GM19023 (cell line): ENCODE measurements around the gene OR5J2.
"Not testable (repeated sequence)": the region's sequence is repeated elsewhere in the genome, so short reads cannot be mapped to it uniquely, and the experiment has no call there.

Source experiments
- ATAC-seq: cut with Tn5 transposase; IDR thresholded peaks from one replicate; pipeline ENCODE4 v1.9.1; 2021; ENCODE audit warnings: mild to moderate bottlenecking, moderate library complexity; ENCODE audit not compliant: unreplicated experiment

The OR5J2 gene

GRCh38 chr11:56176318-56176717 is at the start of gene OR5J2:
Gene OR5J2, plus strand, starts transcription at chr11:56176618. Its CDS starts 0 bp downstream, at chr11:56176618.
- no peak for ATAC-seq

GRCh38 chr11:56140151-56140661 is 36.2 kb upstream of the OR5J2 start, which contains the start of gene OR8J3:
Gene OR8J3, minus strand, starts transcription at chr11:56140201. Its CDS starts 2,483 bp downstream, at chr11:56137718.
- ATAC-seq, result no peak

- ATAC-seq, result not testable (repeated sequence)
Observed at GRCh38 chr11:56143681-56144080, 32.7 kb upstream of the OR5J2 start.

DNA sequence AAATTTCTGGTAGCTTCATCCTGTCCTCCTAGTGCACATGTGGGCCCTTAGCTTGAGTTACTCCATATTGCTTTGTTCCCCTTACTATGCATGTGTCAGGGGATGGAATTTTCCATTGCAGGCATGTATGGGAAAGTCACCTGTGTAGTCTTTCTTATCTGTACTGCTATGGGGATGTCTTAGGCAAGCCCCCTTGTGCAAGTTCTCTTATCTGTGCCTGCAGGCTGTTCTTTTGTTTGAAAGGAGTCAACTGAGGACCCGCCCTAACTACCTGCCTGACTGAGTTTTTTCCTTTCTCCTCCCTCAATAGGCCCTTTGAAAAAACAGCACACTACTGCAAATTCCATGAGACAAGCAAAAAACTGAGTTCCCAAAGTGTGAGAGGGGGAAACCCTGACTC is 25.0 kb upstream of the OR5J2 start:
- no peak for ATAC-seq

GRCh38 chr11:56152333-56152732 is 24.1 kb upstream of the OR5J2 start:
- no peak for ATAC-seq

DNA sequence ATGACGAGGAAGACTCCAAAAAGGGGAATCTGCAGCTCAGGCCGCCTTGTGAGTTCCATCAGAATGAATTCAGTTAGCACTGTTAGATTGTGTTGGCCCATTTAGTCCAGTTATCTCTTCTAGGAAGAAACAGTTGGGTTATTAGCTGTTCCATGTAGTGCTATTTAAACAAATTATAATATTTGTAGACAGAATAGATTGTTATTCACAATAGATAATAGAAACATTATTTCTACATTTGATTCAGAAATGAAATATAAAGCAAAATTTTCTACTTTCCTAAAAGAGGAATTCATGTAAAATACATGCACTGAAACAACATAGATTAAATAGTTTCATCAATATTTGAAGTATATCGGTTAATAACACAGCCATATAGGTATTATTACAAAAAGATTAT is 16.2 kb upstream of the OR5J2 start, which contains the start of gene OR8K5:
Gene OR8K5, minus strand, starts transcription at position 101 of the 400 bp plus-strand sequence. Its CDS starts 0 bp downstream, at position 101.
- no peak for ATAC-seq

- ATAC-seq, result no peak
Observed at GRCh38 chr11:56163804-56164203, 12.6 kb upstream of the OR5J2 start.

DNA sequence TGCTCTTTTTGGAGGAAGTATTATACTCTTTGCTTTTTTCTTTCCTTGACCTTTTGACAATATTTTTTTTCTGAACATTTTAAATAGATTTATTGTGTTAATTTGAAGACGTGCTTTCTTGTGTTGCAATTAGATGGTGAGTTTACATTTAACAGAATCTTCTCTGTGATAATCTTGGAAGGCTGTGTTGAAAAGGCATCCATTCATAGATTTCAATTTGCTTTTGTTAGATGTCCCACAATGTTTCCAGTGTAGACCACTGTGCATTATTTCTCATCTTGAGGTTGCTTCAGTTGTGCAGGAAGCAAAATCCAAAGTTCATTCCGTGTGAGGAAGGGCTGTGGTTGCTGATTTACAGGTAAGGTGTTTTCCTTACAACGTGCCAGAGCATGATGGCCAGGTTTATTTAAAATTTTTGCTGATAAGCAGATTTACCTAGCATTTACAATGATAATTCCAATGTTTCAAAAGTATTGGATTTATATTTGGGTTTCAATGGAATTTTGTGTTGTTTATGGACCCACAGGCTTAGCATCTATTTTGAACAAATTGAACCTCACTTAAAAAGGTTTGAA is 4.1 kb upstream of the OR5J2 start:
- ATAC-seq, result no peak

- ATAC-seq, result no peak
Observed at GRCh38 chr11:56183459-56183858, 7.0 kb downstream of the OR5J2 start.

GRCh38 chr11:56188602-56189001 is 12.2 kb downstream of the OR5J2 start:
- no peak for ATAC-seq

DNA sequence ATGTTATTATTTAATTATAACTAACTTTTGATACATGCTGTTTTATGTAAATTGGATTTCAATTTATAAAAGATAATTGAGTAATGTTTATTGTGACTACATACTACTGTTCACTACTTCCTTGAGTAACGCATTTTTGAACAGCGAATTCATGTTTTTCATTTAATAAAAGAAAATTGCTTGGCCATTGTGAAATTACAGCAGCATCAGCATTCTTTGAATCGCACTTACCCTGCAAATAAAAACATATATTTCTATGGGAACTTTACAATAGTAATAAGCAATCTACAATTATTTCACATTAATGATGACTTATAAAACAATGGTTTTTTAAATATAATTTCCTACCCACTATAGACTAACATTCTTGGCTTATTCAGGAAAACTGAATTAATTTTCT is 20.3 kb downstream of the OR5J2 start:
- no peak for ATAC-seq

DNA sequence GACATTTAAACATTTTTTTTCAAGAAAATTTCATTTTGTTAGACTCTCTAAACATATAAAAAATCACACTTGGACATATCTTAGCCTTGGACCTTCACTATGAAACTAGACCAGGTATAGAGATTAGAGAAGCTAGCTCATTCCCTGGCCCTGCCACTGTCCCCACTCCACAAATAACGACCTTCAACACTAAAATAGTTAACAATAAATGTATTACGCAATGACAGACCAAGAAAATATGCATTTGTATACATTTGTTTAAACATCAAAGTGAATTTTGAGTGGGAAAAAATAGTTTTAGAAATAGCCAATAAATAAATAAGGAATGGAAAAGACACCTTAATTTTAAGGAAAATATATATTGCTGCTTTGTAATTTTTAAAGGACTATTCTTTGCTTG is 20.9 kb downstream of the OR5J2 start:
- no peak for ATAC-seq

DNA sequence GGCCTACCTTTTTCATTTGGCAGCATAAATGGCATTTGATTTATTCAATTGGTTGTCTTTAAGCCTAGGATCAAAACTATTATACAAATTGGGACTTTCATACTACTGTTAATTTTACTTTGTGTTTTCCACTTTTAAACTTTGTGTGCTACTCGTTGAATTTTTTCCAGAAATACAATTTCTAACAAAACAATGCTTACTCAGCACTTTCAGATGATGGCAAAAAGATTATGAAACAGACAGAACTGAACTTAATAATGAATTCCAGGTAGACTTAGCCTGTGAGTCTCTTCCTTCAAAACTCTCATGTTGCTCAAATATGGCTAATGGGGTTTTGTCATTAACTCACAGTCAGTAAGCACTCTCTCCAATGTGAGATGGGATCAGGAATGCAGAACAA is 31.4 kb downstream of the OR5J2 start:
- no peak for ATAC-seq

DNA sequence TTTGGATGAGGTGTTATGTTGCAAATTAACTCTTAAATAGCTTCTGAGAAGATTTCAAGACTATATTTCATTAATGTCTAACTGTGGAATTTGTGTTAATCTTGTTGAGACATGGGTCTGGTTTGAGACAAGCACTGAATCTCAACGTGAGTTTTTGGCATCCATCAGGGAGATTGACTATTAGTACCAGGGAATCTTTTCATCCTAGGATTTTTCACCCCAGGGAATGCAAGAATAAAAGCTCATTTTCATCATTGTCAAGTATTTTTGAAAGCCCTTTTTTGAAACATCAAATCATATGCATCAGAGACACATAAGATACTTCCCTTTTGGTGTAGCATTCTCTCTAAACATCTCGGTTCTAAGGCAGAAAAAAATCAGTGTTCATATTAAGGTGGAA is 38.1 kb downstream of the OR5J2 start:
- no peak for ATAC-seq

DNA sequence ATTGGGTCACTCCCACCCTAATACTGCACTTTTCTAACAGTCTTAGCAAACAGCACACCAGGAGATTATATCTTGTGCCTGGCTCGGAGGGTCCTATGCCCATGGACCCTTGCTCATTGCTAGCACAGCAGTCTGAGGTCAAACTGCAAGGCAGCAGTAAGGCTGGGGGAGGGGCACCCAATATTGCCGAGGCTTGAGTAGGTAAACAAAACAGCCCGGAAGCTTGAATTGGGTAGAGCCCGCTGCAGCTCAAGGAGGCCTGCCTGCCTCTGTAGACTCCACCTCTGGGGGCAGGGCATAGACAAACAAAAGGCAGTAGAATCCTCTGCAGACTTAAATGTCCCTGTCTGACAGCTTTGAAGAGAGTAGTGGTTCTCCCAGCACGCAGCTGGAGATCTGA is 43.3 kb downstream of the OR5J2 start:
- ATAC-seq, result not testable (repeated sequence)
